Adrenal gland (tissue), 12 donors: Measurements from ENCODE around the gene MAD1L1. TPM values are rescaled to one million over a fixed set of nuclear protein-coding genes. Genes with fewer than 3 reads are reported as not detected.
A peak's percentile ranks its signal among the peaks of the same experiment; 100 is the strongest.

Experiments used
- DNase-seq, 7 donors: peaks; one replicate each; pipeline ENCODE4 v3.0.0-alpha.2; 2019 to 2020
- H3K27ac ChIP-seq, 5 donors: fragments of 200-600 bp; sonication (generic) in 4 of 5; 1 replicate in 3 of 5; 2 replicates in 2 of 5; pipeline versions ENCODE4 v1.5.1 to v1.8.0; 2016 to 2020; ENCODE audit warnings: mild to moderate bottlenecking in 1 of 5
- H3K27me3 ChIP-seq: fragments of 200-600 bp; 2 replicates; pipeline ENCODE4 v1.8.0; 2021
- H3K36me3 ChIP-seq, 2 donors: fragments of 200-600 bp; replicated peaks in 1 of 2; 1 replicate in 1 of 2; 2 replicates in 1 of 2; pipeline versions ENCODE4 v1.5.1 to v1.8.0; 2018 to 2022
- H3K4me1 ChIP-seq, 2 donors: fragments of 200-600 bp; replicated peaks in 1 of 2; 1 replicate in 1 of 2; 2 replicates in 1 of 2; pipeline versions ENCODE4 v1.5.1 to v1.8.0; 2018 to 2021
- H3K4me3 ChIP-seq, 4 donors: fragments of 200-600 bp; sonication (generic) in 3 of 4; one replicate each; pipeline ENCODE4 v1.5.1; 2016 to 2018
- H3K9me3 ChIP-seq, 3 donors: fragments of 200-600 bp; sonication (generic) in 1 of 3; replicated peaks in 1 of 3; 1 replicate in 2 of 3; 2 replicates in 1 of 3; pipeline versions ENCODE4 v1.5.1 to v1.8.0; 2016 to 2021
- POLR2A ChIP-seq, 2 donors: fragments of 450-650 bp; IDR thresholded peaks; one replicate each; pipeline ENCODE4 v1.6.1; 2017; ENCODE audit warnings: antibody characterized with exemption in 2 of 2, mild to moderate bottlenecking in 2 of 2, moderate library complexity in 1 of 2
- WGBS, 4 donors: extraction: QIAGEN DNeasy Blood & Tissue Kit in 2 of 4; methylation state at CpG; one replicate each; pipeline versions ENCODE4 v1.1.5 to v1.1.7; 2013 to 2017; 5-methylcytosine and 5-hydroxymethylcytosine counted together
- intact Hi-C, 2 donors: fragments of 100-400 bp; cut with DNase I; formaldehyde crosslinking; loops; one replicate each; pipeline versions ENCODE4 v1.14.1 to v1.15.0; 2022 to 2023
- polyA plus RNA-seq, 3 donors: library from polyadenylated mRNA; stranded (reverse); fragments of 200-250 nt in 2 of 3; fragments of 350-450 nt in 1 of 3; fragmentation: Illumina TruSeq in 1 of 3; extraction: RNeasy Lipid Tissue Mini Kit (QIAGEN cat#74804) in 1 of 3; gene quantifications; one replicate each; pipeline ENCODE4 v1.2.3, GENCODE V29; 2013 to 2014
- total RNA-seq, 9 donors: library from RNA; depleted of rRNA in 4 of 9; stranded (reverse); fragments of >200 nt in 4 of 9; fragments of 120-200 nt in 1 of 9; fragmentation: NEBNext Ultra II Directional in 1 of 9; extraction: Animal tissue kit (Norgen Biotek cat#: 25700) in 1 of 9; gene quantifications; one replicate each; pipeline versions ENCODE4 v1.1.0 to v1.2.4, GENCODE V29; 2013 to 2023
- TF ChIP-seq, protein P1 (sequence below), 6 experiments: fragments of 450-650 bp in 4 of 6; fragments of 200-600 bp in 2 of 6; sonication (generic) in 1 of 6; IDR thresholded peaks; 1 replicate in 5 of 6; 2 replicates in 1 of 6; pipeline versions ENCODE4 v1.5.1 to v1.8.0; 2016 to 2021; ENCODE audit warnings: antibody characterized with exemption in 6 of 6, mild to moderate bottlenecking in 2 of 6, moderate library complexity in 1 of 6
- donor health status: healthy with polysubstance abuse.
- donor health status: Bipolar disorder and iron deficiency.
- donor health status: DM: yes; HTN: yes; CAD: no.
- donor health status: DM: no; HTN: no; CAD: no.
- donor health status: DM: no; HTN: no; CAD: no.
- donor health status: DM: yes; HTN: yes; CAD: no.

Gene MAD1L1
- total and polyA plus RNA-seq, 12 donors: 6.7 to 87.7 (median 28.9) TPM

DNA sequence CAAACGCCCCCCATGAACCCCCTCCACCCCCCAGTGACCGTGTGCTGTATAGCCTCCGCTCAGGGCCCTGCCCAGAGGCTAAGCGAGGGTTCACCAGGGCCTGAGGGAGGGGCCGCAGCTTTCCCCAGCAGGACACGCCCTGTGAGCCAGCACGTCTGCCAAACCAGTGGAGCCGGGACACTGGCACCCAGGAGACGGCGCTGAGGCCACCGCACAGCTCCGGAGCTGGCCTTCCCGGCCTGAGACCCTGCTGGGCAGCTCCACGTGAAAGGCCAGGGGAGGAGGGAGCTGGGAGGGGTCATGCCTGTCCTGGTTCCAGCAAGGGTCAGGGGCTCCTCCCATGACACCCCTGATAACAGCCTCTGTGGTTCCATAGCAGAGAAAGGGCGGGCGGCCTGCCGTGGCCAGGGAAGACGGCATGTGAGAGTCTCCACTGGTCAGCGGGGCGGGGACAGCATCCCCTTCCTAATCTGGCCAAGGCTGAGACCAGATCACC lies 284.4 kb downstream of the MAD1L1 start:
- H3K4me3 ChIP-seq: no peak overlapping the region
- no peaks in the 10 kb centered on the region for H3K9me3 ChIP-seq
- H3K27ac ChIP-seq: no peak overlapping the region
- DNase-seq: peak in 1 of 7 donors; percentile 7
- intact Hi-C loops: no loop called here
- H3K4me1 ChIP-seq: no peaks in the 10 kb centered on the region
- no peaks in the 10 kb centered on the region for H3K36me3 ChIP-seq
- TF ChIP-seq, protein P1, sequence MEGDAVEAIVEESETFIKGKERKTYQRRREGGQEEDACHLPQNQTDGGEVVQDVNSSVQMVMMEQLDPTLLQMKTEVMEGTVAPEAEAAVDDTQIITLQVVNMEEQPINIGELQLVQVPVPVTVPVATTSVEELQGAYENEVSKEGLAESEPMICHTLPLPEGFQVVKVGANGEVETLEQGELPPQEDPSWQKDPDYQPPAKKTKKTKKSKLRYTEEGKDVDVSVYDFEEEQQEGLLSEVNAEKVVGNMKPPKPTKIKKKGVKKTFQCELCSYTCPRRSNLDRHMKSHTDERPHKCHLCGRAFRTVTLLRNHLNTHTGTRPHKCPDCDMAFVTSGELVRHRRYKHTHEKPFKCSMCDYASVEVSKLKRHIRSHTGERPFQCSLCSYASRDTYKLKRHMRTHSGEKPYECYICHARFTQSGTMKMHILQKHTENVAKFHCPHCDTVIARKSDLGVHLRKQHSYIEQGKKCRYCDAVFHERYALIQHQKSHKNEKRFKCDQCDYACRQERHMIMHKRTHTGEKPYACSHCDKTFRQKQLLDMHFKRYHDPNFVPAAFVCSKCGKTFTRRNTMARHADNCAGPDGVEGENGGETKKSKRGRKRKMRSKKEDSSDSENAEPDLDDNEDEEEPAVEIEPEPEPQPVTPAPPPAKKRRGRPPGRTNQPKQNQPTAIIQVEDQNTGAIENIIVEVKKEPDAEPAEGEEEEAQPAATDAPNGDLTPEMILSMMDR (IDR thresholded peaks at IDR 0.05): no peak
- no peak for TF ChIP-seq POLR2A (IDR thresholded peaks at IDR 0.05)
- 85 to 98% (median 88%) methylated on average over 2 to 20 of the region's 20 CpGs for WGBS, 4 donors
- H3K27me3 ChIP-seq: no peaks in the 10 kb centered on the region

DNA sequence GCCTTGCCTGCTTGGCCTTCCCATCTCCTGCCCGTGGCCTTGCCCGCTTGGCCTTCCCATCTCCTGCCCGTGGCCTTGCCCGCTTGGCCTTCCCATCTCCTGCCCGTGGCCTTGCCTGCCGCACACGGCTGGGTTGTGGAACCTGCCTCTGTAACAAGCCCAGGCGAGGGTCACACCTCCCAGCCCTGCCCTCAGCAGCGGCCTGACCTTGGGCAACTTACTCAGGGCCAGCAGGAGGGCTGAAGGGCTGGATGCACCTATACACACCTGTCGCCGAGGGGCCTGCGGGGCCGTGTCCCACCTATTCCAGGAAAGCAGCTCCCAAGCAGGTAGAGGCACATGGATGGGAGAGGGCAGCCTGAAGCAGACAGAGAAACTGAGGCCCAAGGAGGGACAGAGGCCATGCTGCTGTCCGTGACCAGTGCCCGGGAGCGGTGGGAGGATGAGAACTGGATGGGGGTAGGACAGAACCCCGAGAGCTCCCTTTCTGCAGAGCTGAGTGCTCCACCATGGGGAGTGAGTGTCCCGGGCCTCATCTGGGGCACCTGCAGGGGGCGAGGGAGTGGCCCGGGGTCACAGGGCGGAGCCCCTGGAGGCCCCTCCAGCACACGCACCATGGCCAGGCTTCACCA lies 285.0 kb downstream of the MAD1L1 start:
- WGBS, 4 donors: 77 to 82% (median 79%) methylated on average over 17 to 22 of the region's 22 CpGs
- intact Hi-C loops: no loop called here
- no peaks in the 10 kb centered on the region for H3K4me1 ChIP-seq
- H3K27ac ChIP-seq: no peak overlapping the region
- H3K27me3 ChIP-seq: no peaks in the 10 kb centered on the region
- H3K36me3 ChIP-seq: no peaks in the 10 kb centered on the region
- H3K4me3 ChIP-seq: no peak overlapping the region
- no peaks in the 10 kb centered on the region for H3K9me3 ChIP-seq
- peak in 1 of 7 donors; percentile 5 for DNase-seq
- TF ChIP-seq POLR2A (IDR thresholded peaks at IDR 0.05): no peak
- TF ChIP-seq, protein P1 (IDR thresholded peaks at IDR 0.05): no peak

DNA sequence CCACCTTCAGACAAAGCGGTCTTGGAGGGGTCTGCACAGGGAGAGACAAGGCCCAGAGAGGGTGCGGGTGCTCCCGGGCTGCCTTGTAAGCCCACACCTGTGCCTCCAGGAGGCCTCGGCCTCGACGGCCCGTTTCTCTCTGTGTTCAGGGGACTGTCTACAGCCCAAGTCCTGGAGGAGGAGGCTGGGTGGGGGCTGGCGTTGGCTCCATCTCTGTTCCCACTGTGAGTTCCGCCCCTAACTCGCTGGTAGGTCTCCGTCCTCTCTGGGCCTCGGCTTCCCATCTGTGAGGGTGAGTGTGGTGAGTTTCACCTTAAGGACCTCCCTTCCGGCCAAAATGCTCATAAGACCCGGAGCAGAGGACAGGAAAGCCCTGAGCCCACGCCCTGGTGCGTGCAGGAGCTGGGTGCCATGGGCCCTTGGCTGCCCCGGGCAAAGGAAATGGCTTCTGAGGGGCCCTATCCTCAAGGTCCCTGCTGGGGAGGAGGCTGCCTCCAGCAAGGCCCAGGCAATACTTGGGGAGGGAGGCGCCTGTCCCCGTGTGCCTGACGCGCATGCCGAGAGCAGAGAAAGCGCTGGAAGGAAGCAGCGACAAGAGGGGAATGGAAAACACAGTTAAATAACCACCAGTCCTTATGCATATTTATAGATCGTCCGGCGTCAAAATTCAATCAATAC lies 285.8 kb downstream of the MAD1L1 start:
- Histone ChIP-seq H3K27me3 (no peaks in the 10 kb centered on the region), H3K9me3 (no peaks in the 10 kb centered on the region), H3K4me1 (no peaks in the 10 kb centered on the region), H3K36me3 (no peaks in the 10 kb centered on the region), H3K4me3 (no peak overlapping the region), H3K27ac (no peak overlapping the region)
- TF ChIP-seq, protein P1 (IDR thresholded peaks at IDR 0.05): no peak
- no peak for TF ChIP-seq POLR2A (IDR thresholded peaks at IDR 0.05)
- intact Hi-C loops: no loop called here
- WGBS, 4 donors: 88 to 98% (median 94%) methylated on average over 21 to 27 of the region's 27 CpGs
- no peak for DNase-seq

DNA sequence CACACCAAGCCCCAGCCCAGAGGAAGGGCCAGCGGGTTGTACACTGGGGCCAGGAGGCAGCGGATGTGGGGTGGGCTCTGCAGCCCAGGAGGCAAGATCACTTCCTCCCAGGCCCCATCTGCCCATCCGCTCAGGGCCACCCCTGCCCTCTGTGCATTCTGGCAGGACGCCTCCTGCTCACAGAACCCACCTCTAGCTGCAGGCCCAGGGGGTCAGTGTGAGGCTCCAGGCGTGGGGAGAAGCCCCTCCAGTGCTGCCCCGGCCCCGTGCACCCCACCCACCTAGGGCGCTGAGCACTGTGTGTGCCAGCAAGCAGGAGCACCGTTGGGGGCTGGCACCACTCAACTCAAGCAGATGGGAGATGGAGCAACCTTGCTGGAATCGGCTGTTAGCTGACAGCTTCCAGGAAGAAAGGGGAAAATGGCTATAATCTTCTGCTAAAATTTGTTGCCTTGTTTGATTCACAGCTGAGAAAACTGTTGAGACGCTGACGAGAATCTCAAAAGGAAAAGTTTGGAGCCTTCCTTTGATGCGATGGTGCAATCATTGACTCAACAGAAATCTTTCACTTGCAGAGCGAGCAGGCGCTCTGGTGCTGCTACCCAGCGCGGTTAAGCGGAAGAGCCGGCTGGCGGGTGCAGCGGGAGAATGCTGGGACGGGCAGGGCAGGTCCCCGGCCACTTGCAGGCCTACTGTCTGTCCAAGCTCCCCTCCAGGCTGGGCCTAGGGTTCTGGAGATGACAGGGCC lies 286.5 kb downstream of the MAD1L1 start:
- H3K4me3 ChIP-seq: no peak overlapping the region
- intact Hi-C loops: no loop called here
- WGBS, 4 donors: 93 to 97% (median 96%) methylated on average over 14 to 23 of the region's 23 CpGs
- no peaks in the 10 kb centered on the region for H3K27me3 ChIP-seq
- DNase-seq: no peak
- H3K4me1 ChIP-seq: no peaks in the 10 kb centered on the region
- no peaks in the 10 kb centered on the region for H3K9me3 ChIP-seq
- TF ChIP-seq, protein P1 (IDR thresholded peaks at IDR 0.05): no peak
- TF ChIP-seq POLR2A (IDR thresholded peaks at IDR 0.05): no peak
- H3K27ac ChIP-seq: no peak overlapping the region
- H3K36me3 ChIP-seq: no peaks in the 10 kb centered on the region
